H9 (cell line): ENCODE measurements around the gene PCDHB8. TPM values are rescaled to one million over a fixed set of nuclear protein-coding genes. Genes with fewer than 3 reads are reported as not detected.
"Not testable (repeated sequence)": the region's sequence is repeated elsewhere in the genome, so short reads cannot be mapped to it uniquely, and the experiment has no call there.

Experiments
- DNase-seq: peaks from one replicate; pipeline ENCODE4 v3.0.0-alpha.2; 2017
- H2AFZ ChIP-seq: one replicate; pipeline ENCODE4 v1.6.1; 2013; ENCODE audit warnings: mild to moderate bottlenecking, low read length, control low read depth, moderate library complexity
- H2AK5ac ChIP-seq: 2 replicates; pipeline ENCODE4 v1.6.1; 2013; ENCODE audit warnings: low read length, control low read depth, mixed read lengths; ENCODE audit not compliant: insufficient read length
- H2BK120ac ChIP-seq: one replicate; pipeline ENCODE4 v1.6.1; 2013; ENCODE audit warnings: low read depth, mild to moderate bottlenecking, low read length, control low read depth, inconsistent platforms; ENCODE audit not compliant: poor library complexity, severe bottlenecking
- H2BK12ac ChIP-seq: 2 replicates; pipeline ENCODE4 v1.6.1; 2013; ENCODE audit warnings: low read length, control low read depth, mixed read lengths, low read depth; ENCODE audit not compliant: insufficient read length
- H2BK15ac ChIP-seq: 2 replicates; pipeline ENCODE4 v1.6.1; 2013; ENCODE audit warnings: low read depth, low read length, control low read depth
- H2BK20ac ChIP-seq: one replicate; pipeline ENCODE4 v1.6.1; 2013; ENCODE audit warnings: low read depth, mild to moderate bottlenecking, low read length, control low read depth, inconsistent platforms; ENCODE audit not compliant: poor library complexity, severe bottlenecking
- H2BK5ac ChIP-seq: 2 replicates; pipeline ENCODE4 v1.6.1; 2013; ENCODE audit warnings: low read length, control low read depth, mixed read lengths; ENCODE audit not compliant: insufficient read length
- H3K14ac ChIP-seq: 2 replicates; pipeline ENCODE4 v1.6.1; 2013; ENCODE audit warnings: low read length, control low read depth; ENCODE audit not compliant: insufficient read depth
- H3K18ac ChIP-seq: 2 replicates; pipeline ENCODE4 v1.6.1; 2013; ENCODE audit warnings: low read depth, mild to moderate bottlenecking, mixed read lengths, low read length, control low read depth; ENCODE audit not compliant: insufficient read length
- H3K23ac ChIP-seq: 2 replicates; pipeline ENCODE4 v1.6.1; 2013; ENCODE audit warnings: low read length, control low read depth, mixed read lengths, low read depth; ENCODE audit not compliant: insufficient read length
- H3K23me2 ChIP-seq: 2 replicates; pipeline ENCODE4 v1.6.1; 2013; ENCODE audit warnings: low read depth, mild to moderate bottlenecking, mixed read lengths, low read length, control low read depth; ENCODE audit not compliant: insufficient read length, poor library complexity, severe bottlenecking
- H3K27ac ChIP-seq: 2 replicates; pipeline ENCODE4 v1.5.1; 2013; ENCODE audit warnings: low read length, control low read depth, mixed read lengths, low read depth; ENCODE audit not compliant: insufficient read length
- H3K27me3 ChIP-seq: 2 replicates; pipeline ENCODE4 v1.6.1; 2013; ENCODE audit warnings: low read length, control low read depth, inconsistent platforms; ENCODE audit not compliant: insufficient read depth
- H3K4ac ChIP-seq: 2 replicates; pipeline ENCODE4 v1.6.1; 2013; ENCODE audit warnings: low read depth, mild to moderate bottlenecking, control low read depth, inconsistent platforms, low read length, moderate library complexity
- H3K4me1 ChIP-seq: 2 replicates; pipeline ENCODE4 v1.6.1; 2013; ENCODE audit warnings: low read length, control low read depth, inconsistent platforms; ENCODE audit not compliant: insufficient read depth
- H3K4me2 ChIP-seq: 2 replicates; pipeline ENCODE4 v1.6.1; 2013; ENCODE audit warnings: low read length, control low read depth, mixed read lengths; ENCODE audit not compliant: insufficient read length, insufficient read depth
- H3K56ac ChIP-seq: 2 replicates; pipeline ENCODE4 v1.6.1; 2013; ENCODE audit warnings: low read depth, mild to moderate bottlenecking, mixed read lengths, low read length, control low read depth; ENCODE audit not compliant: insufficient read length
- H3K79me1 ChIP-seq: 2 replicates; pipeline ENCODE4 v1.6.1; 2013; ENCODE audit warnings: low read depth, mild to moderate bottlenecking, moderate library complexity, low read length, control low read depth, inconsistent platforms; ENCODE audit not compliant: insufficient read depth, poor library complexity, severe bottlenecking
- H3K79me2 ChIP-seq: 2 replicates; pipeline ENCODE4 v1.6.1; 2013; ENCODE audit warnings: low read length, control low read depth, inconsistent platforms; ENCODE audit not compliant: insufficient read depth
- H3K9ac ChIP-seq: 2 replicates; pipeline ENCODE4 v1.6.1; 2013; ENCODE audit warnings: low read length, control low read depth, mixed read lengths; ENCODE audit not compliant: insufficient read length; ENCODE audit errors: extremely low read depth
- H3K9me3 ChIP-seq: one replicate; pipeline ENCODE4 v1.6.1; 2013; ENCODE audit warnings: low read depth, low read length, inconsistent platforms; ENCODE audit not compliant: control insufficient read depth
- H3T11ph ChIP-seq: one replicate; pipeline ENCODE4 v1.6.1; 2013; ENCODE audit warnings: mild to moderate bottlenecking, low read length, control low read depth, inconsistent platforms
- H4K20me1 ChIP-seq: one replicate; pipeline ENCODE4 v1.6.1; 2013; ENCODE audit not compliant: control insufficient read depth, insufficient read length, insufficient read depth
- H4K5ac ChIP-seq: 2 replicates; pipeline ENCODE4 v1.6.1; 2013; ENCODE audit warnings: low read depth, mild to moderate bottlenecking, mixed read lengths, low read length, control low read depth; ENCODE audit not compliant: insufficient read length
- H4K8ac ChIP-seq: replicated peaks from 2 replicates; pipeline ENCODE4 v1.6.1; 2013; ENCODE audit warnings: low read length, control low read depth, mixed read lengths, low read depth; ENCODE audit not compliant: insufficient read length
- H4K91ac ChIP-seq: 2 replicates; pipeline ENCODE4 v1.6.1; 2013; ENCODE audit warnings: low read depth, mild to moderate bottlenecking, moderate library complexity, mixed read lengths, low read length, control low read depth; ENCODE audit not compliant: insufficient read length
- H3K27ac Mint-ChIP-seq, 3 experiments: 2 replicates in 2 of 3; 3 replicates in 1 of 3; pipeline ENCODE4 v1.8.0; 2020 to 2021; ENCODE audit warnings: mixed read lengths in 3 of 3, mild to moderate bottlenecking in 1 of 3, moderate library complexity in 1 of 3
- H3K27me3 Mint-ChIP-seq: 2 replicates; pipeline ENCODE4 v1.8.0; 2021; ENCODE audit warnings: low read depth, mild to moderate bottlenecking, moderate library complexity, mixed read lengths
- H3K36me3 Mint-ChIP-seq, 3 experiments: 2 replicates in 2 of 3; 3 replicates in 1 of 3; pipeline ENCODE4 v1.8.0; 2020 to 2021; ENCODE audit warnings: low read depth in 3 of 3, mixed read lengths in 3 of 3; ENCODE audit not compliant: insufficient read depth in 1 of 3
- H3K4me1 Mint-ChIP-seq, 2 experiments: 2 replicates each; pipeline ENCODE4 v1.8.0; 2020; ENCODE audit warnings: mixed read lengths in 2 of 2
- H3K4me3 Mint-ChIP-seq, 2 experiments: 2 replicates in 1 of 2; 3 replicates in 1 of 2; pipeline ENCODE4 v1.8.0; 2020 to 2021; ENCODE audit warnings: mild to moderate bottlenecking in 2 of 2, mixed read lengths in 2 of 2, moderate library complexity in 1 of 2
- H3K9me3 Mint-ChIP-seq, 2 experiments: 2 replicates in 1 of 2; 3 replicates in 1 of 2; pipeline ENCODE4 v1.8.0; 2020; ENCODE audit warnings: mild to moderate bottlenecking in 2 of 2, mixed read lengths in 2 of 2, moderate library complexity in 1 of 2
- WGBS: extraction: QIAGEN DNeasy Blood & Tissue Kit; methylation state at CpG from one replicate; pipeline ENCODE4 v1.1.7; 2013; ENCODE audit warnings: missing lambda C conversion rate, low lambda C conversion rate, mixed read lengths; ENCODE audit not compliant: insufficient read length; ENCODE audit errors: extremely low coverage; 5-methylcytosine and 5-hydroxymethylcytosine counted together
- total RNA-seq: library from RNA; stranded (reverse); gene quantifications from 2 replicates; pipeline ENCODE4 v1.2.1, GENCODE V29; 2021

Gene PCDHB8
- total RNA-seq, 1 experiment from 2014 or later = 0.57 TPM

GRCh38 chr5:141157901-141158300, 19.7 kb upstream of the PCDHB8 start:
- WGBS = no CpG with 5 or more reads among the region's 28 CpGs
- H3K4me3 Mint-ChIP-seq, H3K27me3 Mint-ChIP-seq: not testable (repeated sequence)

More at GRCh38 chr5:141157901-141158300, 19.7 kb upstream of the PCDHB8 start:
- H3K27ac ChIP-seq, H4K91ac ChIP-seq, H2AFZ ChIP-seq, H2BK15ac ChIP-seq, H3K14ac ChIP-seq, H3K79me2 ChIP-seq, H4K5ac ChIP-seq, DNase-seq, H4K8ac ChIP-seq, H3K4me2 ChIP-seq, H4K20me1 ChIP-seq, H3K4me1 Mint-ChIP-seq, H3T11ph ChIP-seq, H2BK20ac ChIP-seq, H3K23me2 ChIP-seq, H3K79me1 ChIP-seq, H3K9me3 ChIP-seq, H2BK120ac ChIP-seq, H3K9ac ChIP-seq, H2BK12ac ChIP-seq, H3K4me1 ChIP-seq, H3K18ac ChIP-seq, H3K56ac ChIP-seq, H2BK5ac ChIP-seq, H3K27me3 ChIP-seq, H2AK5ac ChIP-seq, H3K23ac ChIP-seq, H3K4ac ChIP-seq: not testable (repeated sequence)
- Mint-ChIP-seq H3K36me3 (peaks cover 0 to 12% (median 8%) of the 10 kb centered on the region in 3 experiments; a peak in 5 of 7 replicates), H3K9me3 (peaks cover 23 to 26% of the 10 kb centered on the region in 2 experiments), H3K27ac (peak overlapping the region in 1 of 3 experiments; percentile 73; a peak in 1 of 7 replicates)
